ENCODE results near the gene EGFLAM. TPM values are rescaled to one million over a fixed set of nuclear protein-coding genes. Genes with fewer than 3 reads are reported as not detected.
A peak's percentile ranks its signal among the peaks of the same experiment; 100 is the strongest.

Gene EGFLAM
- total RNA-seq, 1 experiment from 2014 or later: 0.33 TPM

GRCh38 chr5:38453921-38454320, 195.6 kb downstream of the EGFLAM start:
- no peak overlapping the region for H3K14ac ChIP-seq (ENCODE audit: insufficient read depth, low read length)
- no peak overlapping the region for H2AFZ ChIP-seq (ENCODE audit: low read length)
- no peak overlapping the region for H3K9ac ChIP-seq (ENCODE audit: extremely low read depth, insufficient read length, low read length)
- H3K23me2 ChIP-seq (ENCODE audit: insufficient read length, low read depth, low read length, poor library complexity, severe bottlenecking): no peaks in the 10 kb centered on the region
- no peak overlapping the region for H2AK5ac ChIP-seq (ENCODE audit: insufficient read length, low read length)
- H3K9me3 ChIP-seq (ENCODE audit: control insufficient read depth, low read depth, low read length): no peaks in the 10 kb centered on the region
- peaks cover 5% of the 10 kb centered on the region for H3K27me3 Mint-ChIP-seq (ENCODE audit: low read depth)
- H3K27me3 ChIP-seq (ENCODE audit: insufficient read depth, low read length): no peaks in the 10 kb centered on the region
- H4K8ac ChIP-seq (replicated peaks; ENCODE audit: insufficient read length, low read depth, low read length): no peak overlapping the region
- no peak overlapping the region for H4K91ac ChIP-seq (ENCODE audit: insufficient read length, low read depth, low read length)
- TF ChIP-seq, protein P1, sequence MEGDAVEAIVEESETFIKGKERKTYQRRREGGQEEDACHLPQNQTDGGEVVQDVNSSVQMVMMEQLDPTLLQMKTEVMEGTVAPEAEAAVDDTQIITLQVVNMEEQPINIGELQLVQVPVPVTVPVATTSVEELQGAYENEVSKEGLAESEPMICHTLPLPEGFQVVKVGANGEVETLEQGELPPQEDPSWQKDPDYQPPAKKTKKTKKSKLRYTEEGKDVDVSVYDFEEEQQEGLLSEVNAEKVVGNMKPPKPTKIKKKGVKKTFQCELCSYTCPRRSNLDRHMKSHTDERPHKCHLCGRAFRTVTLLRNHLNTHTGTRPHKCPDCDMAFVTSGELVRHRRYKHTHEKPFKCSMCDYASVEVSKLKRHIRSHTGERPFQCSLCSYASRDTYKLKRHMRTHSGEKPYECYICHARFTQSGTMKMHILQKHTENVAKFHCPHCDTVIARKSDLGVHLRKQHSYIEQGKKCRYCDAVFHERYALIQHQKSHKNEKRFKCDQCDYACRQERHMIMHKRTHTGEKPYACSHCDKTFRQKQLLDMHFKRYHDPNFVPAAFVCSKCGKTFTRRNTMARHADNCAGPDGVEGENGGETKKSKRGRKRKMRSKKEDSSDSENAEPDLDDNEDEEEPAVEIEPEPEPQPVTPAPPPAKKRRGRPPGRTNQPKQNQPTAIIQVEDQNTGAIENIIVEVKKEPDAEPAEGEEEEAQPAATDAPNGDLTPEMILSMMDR (conservative IDR thresholded peaks at IDR 0.05): no peak
- H3K79me1 ChIP-seq (ENCODE audit: insufficient read depth, low read depth, low read length, poor library complexity, severe bottlenecking): no peaks in the 10 kb centered on the region
- H3K18ac ChIP-seq (ENCODE audit: insufficient read length, low read depth, low read length): no peak overlapping the region
- no peak overlapping the region for H3K23ac ChIP-seq (ENCODE audit: insufficient read length, low read depth, low read length)
- WGBS (ENCODE audit: extremely low coverage, insufficient read length, low lambda C conversion rate): no CpG with 5 or more reads among the region's 11 CpGs
- no peaks in the 10 kb centered on the region for H3K36me3 Mint-ChIP-seq (ENCODE audit: insufficient read depth in 1 of 3, low read depth in 3 of 3)
- no peaks in the 10 kb centered on the region for H3K79me2 ChIP-seq (ENCODE audit: insufficient read depth, low read length)
- H3T11ph ChIP-seq (ENCODE audit: low read length): no peak overlapping the region
- peak overlapping the region in 1 of 3 experiments; percentile 71; a peak in 1 of 7 replicates for H3K27ac Mint-ChIP-seq
- H3K4me2 ChIP-seq (ENCODE audit: insufficient read depth, insufficient read length, low read length): no peak overlapping the region
- no peak overlapping the region for H3K27ac ChIP-seq (ENCODE audit: insufficient read length, low read depth, low read length)
- DNase-seq: no peak
- no peaks in the 10 kb centered on the region; a peak in 1 of 5 replicates for H3K9me3 Mint-ChIP-seq
- H3K4me3 Mint-ChIP-seq: no peak overlapping the region
- no peak overlapping the region for H3K56ac ChIP-seq (ENCODE audit: insufficient read length, low read depth, low read length)
- H4K20me1 ChIP-seq (ENCODE audit: control insufficient read depth, insufficient read depth, insufficient read length): no peaks in the 10 kb centered on the region
- no peak overlapping the region for H4K5ac ChIP-seq (ENCODE audit: insufficient read length, low read depth, low read length)
- no peak overlapping the region for H2BK20ac ChIP-seq (ENCODE audit: low read depth, low read length, poor library complexity, severe bottlenecking)
- no peak overlapping the region for H2BK120ac ChIP-seq (ENCODE audit: low read depth, low read length, poor library complexity, severe bottlenecking)
- no peak overlapping the region for H3K4ac ChIP-seq (ENCODE audit: low read depth, low read length)
- H2BK12ac ChIP-seq (ENCODE audit: insufficient read length, low read depth, low read length): no peak overlapping the region
- no peaks in the 10 kb centered on the region for H3K4me1 Mint-ChIP-seq
- no peak overlapping the region for H2BK15ac ChIP-seq (ENCODE audit: low read depth, low read length)
- no peaks in the 10 kb centered on the region for H3K4me1 ChIP-seq (ENCODE audit: insufficient read depth, low read length)
- H2BK5ac ChIP-seq (ENCODE audit: insufficient read length, low read length): no peak overlapping the region
